ENCODE data around the gene FPGS.

DNA sequence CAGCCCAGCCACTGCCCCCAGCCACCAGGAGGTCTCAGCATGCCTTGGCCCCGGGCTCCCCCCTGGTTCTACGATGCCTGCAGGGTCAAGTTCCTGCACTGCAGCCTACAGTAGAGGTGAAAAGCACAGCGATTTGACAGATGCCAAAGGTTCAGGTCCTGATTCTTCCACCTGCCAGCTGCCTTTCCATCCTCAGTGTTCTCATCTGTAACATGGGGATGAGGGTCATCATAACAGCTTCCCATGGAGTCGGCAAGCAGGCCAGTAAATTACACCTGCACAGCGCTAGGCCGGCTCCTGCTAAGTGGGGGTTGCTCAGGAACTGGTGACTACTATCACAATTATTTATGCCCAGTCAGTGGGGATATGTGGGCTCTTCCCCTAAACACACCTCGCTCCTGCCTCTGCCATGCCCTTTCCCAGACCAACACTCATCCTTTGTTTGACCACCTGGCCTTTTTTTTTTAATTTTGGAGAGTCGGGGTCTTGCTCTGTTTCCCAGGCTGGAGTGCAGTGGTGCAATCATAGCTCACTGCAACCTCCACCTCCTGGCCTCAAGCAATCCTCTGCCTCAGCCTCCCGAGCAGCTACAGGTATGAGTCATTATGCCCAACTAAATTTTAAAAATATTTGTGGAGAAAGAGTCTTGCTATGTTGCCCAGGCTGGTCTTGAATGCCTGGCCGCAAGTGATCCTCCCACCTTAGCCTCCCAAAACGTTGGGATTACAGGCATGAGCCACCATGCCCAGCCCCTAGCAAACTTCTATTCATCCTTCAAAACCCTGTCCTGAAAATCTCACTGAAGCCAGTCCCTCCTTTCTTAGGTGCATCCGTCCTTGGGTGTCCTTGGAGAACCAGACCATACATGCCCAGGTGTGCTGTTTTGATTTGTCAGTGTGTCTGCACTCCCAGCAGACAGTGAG lies 45.4 kb downstream of the FPGS start:
- TF ChIP-seq, protein P1, sequence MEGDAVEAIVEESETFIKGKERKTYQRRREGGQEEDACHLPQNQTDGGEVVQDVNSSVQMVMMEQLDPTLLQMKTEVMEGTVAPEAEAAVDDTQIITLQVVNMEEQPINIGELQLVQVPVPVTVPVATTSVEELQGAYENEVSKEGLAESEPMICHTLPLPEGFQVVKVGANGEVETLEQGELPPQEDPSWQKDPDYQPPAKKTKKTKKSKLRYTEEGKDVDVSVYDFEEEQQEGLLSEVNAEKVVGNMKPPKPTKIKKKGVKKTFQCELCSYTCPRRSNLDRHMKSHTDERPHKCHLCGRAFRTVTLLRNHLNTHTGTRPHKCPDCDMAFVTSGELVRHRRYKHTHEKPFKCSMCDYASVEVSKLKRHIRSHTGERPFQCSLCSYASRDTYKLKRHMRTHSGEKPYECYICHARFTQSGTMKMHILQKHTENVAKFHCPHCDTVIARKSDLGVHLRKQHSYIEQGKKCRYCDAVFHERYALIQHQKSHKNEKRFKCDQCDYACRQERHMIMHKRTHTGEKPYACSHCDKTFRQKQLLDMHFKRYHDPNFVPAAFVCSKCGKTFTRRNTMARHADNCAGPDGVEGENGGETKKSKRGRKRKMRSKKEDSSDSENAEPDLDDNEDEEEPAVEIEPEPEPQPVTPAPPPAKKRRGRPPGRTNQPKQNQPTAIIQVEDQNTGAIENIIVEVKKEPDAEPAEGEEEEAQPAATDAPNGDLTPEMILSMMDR (conservative IDR thresholded peaks at IDR 0.05; ENCODE audit: low read length): no peak
- TF ChIP-seq EZH2phosphoT487 (IDR thresholded peaks at IDR 0.05; ENCODE audit: borderline replicate concordance, low read depth, low read length): no peak

All from OCI-LY7 (cell line).